Thyroid gland (tissue), 4 donors: ENCODE measurements around the gene DOCK6. TPM values are rescaled to one million over a fixed set of nuclear protein-coding genes. Genes with fewer than 3 reads are reported as not detected.

Experiments used
- DNase-seq, 2 donors: peaks; one replicate each; pipeline ENCODE4 v3.0.0-alpha.2; 2019
- H3K27ac ChIP-seq, 3 donors: fragments of 200-600 bp; sonication (generic); 1 replicate in 2 of 3; 2 replicates in 1 of 3; pipeline ENCODE4 v1.5.1; 2016 to 2019; ENCODE audit warnings: mild to moderate bottlenecking in 1 of 3, moderate library complexity in 1 of 3
- H3K27me3 ChIP-seq: fragments of 200-600 bp; sonication (generic); one replicate; pipeline ENCODE4 v1.5.1; 2019
- H3K36me3 ChIP-seq, 2 donors: fragments of 200-600 bp; sonication (generic); one replicate each; pipeline ENCODE4 v1.5.1; 2016 to 2019
- H3K4me1 ChIP-seq, 2 donors: fragments of 200-600 bp; sonication (generic); one replicate each; pipeline ENCODE4 v1.5.1; 2017 to 2019
- H3K4me3 ChIP-seq, 3 donors: fragments of 200-600 bp; sonication (generic); replicated peaks in 1 of 3; 1 replicate in 2 of 3; 2 replicates in 1 of 3; pipeline ENCODE4 v1.5.1; 2016; ENCODE audit warnings: mild to moderate bottlenecking in 1 of 3
- H3K9me3 ChIP-seq: fragments of 200-600 bp; sonication (generic); one replicate; pipeline ENCODE4 v1.5.1; 2017
- CTCF ChIP-seq, 6 experiments: fragments of 200-600 bp in 3 of 6; fragments of 450-650 bp in 3 of 6; sonication (generic) in 3 of 6; IDR thresholded peaks; one replicate each; pipeline ENCODE4 v1.5.1; 2016 to 2019; ENCODE audit warnings: antibody characterized with exemption in 6 of 6, mild to moderate bottlenecking in 2 of 6, inconsistent platforms in 1 of 6, moderate library complexity in 1 of 6
- POLR2A ChIP-seq, 2 donors: fragments of 450-650 bp; IDR thresholded peaks; one replicate each; pipeline ENCODE4 v1.6.1; 2017; ENCODE audit warnings: antibody characterized with exemption in 2 of 2, mild to moderate bottlenecking in 2 of 2, moderate library complexity in 1 of 2
- WGBS, 2 donors: methylation state at CpG; one replicate each; pipeline ENCODE4 v1.1.5; 2017; 5-methylcytosine and 5-hydroxymethylcytosine counted together
- intact Hi-C: fragments of 100-400 bp; cut with DNase I; formaldehyde crosslinking; loops from one replicate; pipeline ENCODE4 v1.15.1; 2023
- total RNA-seq, 4 donors: library from RNA; depleted of rRNA; stranded (reverse); fragments of >200 nt; gene quantifications; one replicate each; pipeline ENCODE4 v1.2.3, GENCODE V29; 2016

The DOCK6 gene
- total RNA-seq, 4 donors from 2014 or later, result 41.4 to 156 (median 58.1) TPM

- no peak overlapping the region for H3K4me3 ChIP-seq
- peaks cover 0 to 28% of the 10 kb centered on the region in 2 donors for H3K4me1 ChIP-seq
- peaks cover 39 to 44% of the 10 kb centered on the region in 2 donors for H3K36me3 ChIP-seq
- H3K27ac ChIP-seq, result peak overlapping the region in 1 of 3 donors; percentile 62
- no peak for DNase-seq
- intact Hi-C loops, result no loop called here
- 95 to 98% methylated on average over 2 of the region's 2 CpGs for WGBS, 2 donors
- no peak for TF ChIP-seq CTCF (IDR thresholded peaks at IDR 0.05)
- no peak for TF ChIP-seq POLR2A (IDR thresholded peaks at IDR 0.05)
- H3K9me3 ChIP-seq, result no peaks in the 10 kb centered on the region
- no peaks in the 10 kb centered on the region for H3K27me3 ChIP-seq
These were observed 13.5 kb downstream of the DOCK6 start for GRCh38 chr19:11248852-11249251.

GRCh38 chr19:11247934-11248333, 14.4 kb downstream of the DOCK6 start:
- no peak for TF ChIP-seq CTCF (IDR thresholded peaks at IDR 0.05)
- TF ChIP-seq POLR2A (IDR thresholded peaks at IDR 0.05), result no peak
- DNase-seq, result no peak
- no peak overlapping the region for H3K4me3 ChIP-seq
- intact Hi-C loops, result no loop called here
- H3K27ac ChIP-seq, result peak overlapping the region; percentile 45 to 75 (median 62)
- 75 to 80% methylated on average over 14 of the region's 14 CpGs for WGBS, 2 donors
- H3K36me3 ChIP-seq, result peaks cover 40 to 44% of the 10 kb centered on the region in 2 donors
- no peaks in the 10 kb centered on the region for H3K27me3 ChIP-seq
- no peaks in the 10 kb centered on the region for H3K9me3 ChIP-seq
- peaks cover 0 to 26% of the 10 kb centered on the region in 2 donors for H3K4me1 ChIP-seq

- 64 to 68% methylated on average over 4 to 9 of the region's 10 CpGs for WGBS, 2 donors
- DNase-seq, result peak; percentile 44 to 51
- Histone ChIP-seq H3K9me3 (no peaks in the 10 kb centered on the region), H3K4me3 (no peak overlapping the region), H3K4me1 (peaks cover 0 to 21% of the 10 kb centered on the region in 2 donors), H3K36me3 (peaks cover 42% of the 10 kb centered on the region in 2 donors), H3K27me3 (no peaks in the 10 kb centered on the region), H3K27ac (peak overlapping the region; percentile 45 to 75 (median 62))
- intact Hi-C loops, result no loop called here
- no peak for TF ChIP-seq CTCF (IDR thresholded peaks at IDR 0.05)
- TF ChIP-seq POLR2A (IDR thresholded peaks at IDR 0.05), result no peak
These were observed 14.9 kb downstream of the DOCK6 start for GRCh38 chr19:11247391-11247790.

- TF ChIP-seq POLR2A (IDR thresholded peaks at IDR 0.05) (no peak), CTCF (IDR thresholded peaks at IDR 0.05) (no peak)
- 89 to 90% methylated on average over 11 of the region's 11 CpGs for WGBS, 2 donors
- peak overlapping the region in 2 of 3 donors; percentile 62 to 75 for H3K27ac ChIP-seq
- intact Hi-C loops, result no loop called here
- H3K36me3 ChIP-seq, result peaks cover 38 to 41% of the 10 kb centered on the region in 2 donors
- DNase-seq, result no peak
- no peak overlapping the region for H3K4me3 ChIP-seq
- H3K27me3 ChIP-seq, result no peaks in the 10 kb centered on the region
- peaks cover 0 to 20% of the 10 kb centered on the region in 2 donors for H3K4me1 ChIP-seq
- no peaks in the 10 kb centered on the region for H3K9me3 ChIP-seq
These were observed 15.4 kb downstream of the DOCK6 start for GRCh38 chr19:11246941-11247340.

- no peak overlapping the region for H3K27ac ChIP-seq
- H3K36me3 ChIP-seq, result peaks cover 26 to 28% of the 10 kb centered on the region in 2 donors
- H3K9me3 ChIP-seq, result no peaks in the 10 kb centered on the region
- DNase-seq, result no peak
- intact Hi-C loops, result no loop called here
- H3K27me3 ChIP-seq, result no peaks in the 10 kb centered on the region
- TF ChIP-seq POLR2A (IDR thresholded peaks at IDR 0.05), result no peak
- no peak for TF ChIP-seq CTCF (IDR thresholded peaks at IDR 0.05)
- WGBS, 2 donors, result 89 to 98% methylated on average over 5 of the region's 5 CpGs
- peaks cover 0 to 20% of the 10 kb centered on the region in 2 donors for H3K4me1 ChIP-seq
- H3K4me3 ChIP-seq, result no peak overlapping the region
These were observed 17.3 kb downstream of the DOCK6 start for GRCh38 chr19:11244846-11245589.
